ENCODE measurements around the gene VASH2. TPM values are rescaled to one million over a fixed set of nuclear protein-coding genes. Genes with fewer than 3 reads are reported as not detected.

VASH2 gene
- total and polyA plus RNA-seq, 2 donors (not counting 1 experiment from before 2014, with no cell fraction given), result 0.17 to 0.22 TPM

DNA sequence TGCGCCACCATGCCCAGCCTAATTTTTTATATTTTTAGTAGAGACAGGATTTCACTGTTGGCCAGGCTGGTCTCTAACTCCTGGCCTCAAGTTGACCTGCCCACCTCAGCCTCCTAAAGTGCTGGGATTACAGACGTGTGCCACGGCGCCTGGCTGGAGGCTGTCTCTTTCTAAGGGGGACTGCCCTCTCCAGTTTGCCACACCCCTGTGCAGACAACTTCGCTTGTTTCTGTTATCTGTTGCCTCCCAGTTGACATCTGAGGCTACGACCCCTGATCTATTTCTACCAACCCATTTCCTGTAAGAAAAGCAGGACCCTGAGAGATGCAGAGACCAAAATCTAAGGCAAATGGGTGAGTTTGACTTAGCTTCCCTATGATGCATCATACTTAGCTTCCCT, 24.0 kb upstream of the VASH2 start:
- no peak overlapping the region for H3K9ac ChIP-seq (ENCODE audit: insufficient read depth, low read length)
- no peak for TF ChIP-seq EZH2 (IDR thresholded peaks at IDR 0.05; ENCODE audit: low read length, missing control alignments)
- TF ChIP-seq, protein P1, sequence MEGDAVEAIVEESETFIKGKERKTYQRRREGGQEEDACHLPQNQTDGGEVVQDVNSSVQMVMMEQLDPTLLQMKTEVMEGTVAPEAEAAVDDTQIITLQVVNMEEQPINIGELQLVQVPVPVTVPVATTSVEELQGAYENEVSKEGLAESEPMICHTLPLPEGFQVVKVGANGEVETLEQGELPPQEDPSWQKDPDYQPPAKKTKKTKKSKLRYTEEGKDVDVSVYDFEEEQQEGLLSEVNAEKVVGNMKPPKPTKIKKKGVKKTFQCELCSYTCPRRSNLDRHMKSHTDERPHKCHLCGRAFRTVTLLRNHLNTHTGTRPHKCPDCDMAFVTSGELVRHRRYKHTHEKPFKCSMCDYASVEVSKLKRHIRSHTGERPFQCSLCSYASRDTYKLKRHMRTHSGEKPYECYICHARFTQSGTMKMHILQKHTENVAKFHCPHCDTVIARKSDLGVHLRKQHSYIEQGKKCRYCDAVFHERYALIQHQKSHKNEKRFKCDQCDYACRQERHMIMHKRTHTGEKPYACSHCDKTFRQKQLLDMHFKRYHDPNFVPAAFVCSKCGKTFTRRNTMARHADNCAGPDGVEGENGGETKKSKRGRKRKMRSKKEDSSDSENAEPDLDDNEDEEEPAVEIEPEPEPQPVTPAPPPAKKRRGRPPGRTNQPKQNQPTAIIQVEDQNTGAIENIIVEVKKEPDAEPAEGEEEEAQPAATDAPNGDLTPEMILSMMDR (conservative IDR thresholded peaks at IDR 0.05 in 1 of 2, IDR thresholded peaks at IDR 0.05 in 1 of 2; ENCODE audit: low read depth in 1 of 2, low read length in 2 of 2), result no peak
- H2AFZ ChIP-seq (ENCODE audit: low read length), result no peak overlapping the region
- no peaks in the 10 kb centered on the region for H3K79me2 ChIP-seq (ENCODE audit: control insufficient read depth, insufficient read depth, low read length)
- H3K9me3 ChIP-seq (ENCODE audit: control insufficient read depth, insufficient read depth, low read depth, low read length), result no peaks in the 10 kb centered on the region
- DNase-seq (ENCODE audit: low read depth in 2 of 2), result no peak
- no peak overlapping the region for H3K4me2 ChIP-seq (ENCODE audit: extremely low read depth, insufficient read depth, low read length)
- peaks cover 3% of the 10 kb centered on the region for H3K27me3 ChIP-seq (ENCODE audit: control insufficient read depth, insufficient read depth, low read length)
- H3K36me3 ChIP-seq (ENCODE audit: control insufficient read depth, insufficient read depth, low read length), result no peaks in the 10 kb centered on the region
- peaks cover 5% of the 10 kb centered on the region for H3K4me1 ChIP-seq (ENCODE audit: control insufficient read depth, extremely low read depth, insufficient read depth, low read length)
- no peak overlapping the region for H3K27ac ChIP-seq (ENCODE audit: insufficient read depth, low read length)
- no peak overlapping the region for H3K4me3 ChIP-seq (replicated peaks in 1 of 4; ENCODE audit: control extremely low read depth in 1 of 4, insufficient read depth in 1 of 4, low read depth in 3 of 4, low read length in 4 of 4)
- H4K20me1 ChIP-seq (ENCODE audit: control insufficient read depth, extremely low read depth, insufficient read depth, low read length), result no peaks in the 10 kb centered on the region

DNA sequence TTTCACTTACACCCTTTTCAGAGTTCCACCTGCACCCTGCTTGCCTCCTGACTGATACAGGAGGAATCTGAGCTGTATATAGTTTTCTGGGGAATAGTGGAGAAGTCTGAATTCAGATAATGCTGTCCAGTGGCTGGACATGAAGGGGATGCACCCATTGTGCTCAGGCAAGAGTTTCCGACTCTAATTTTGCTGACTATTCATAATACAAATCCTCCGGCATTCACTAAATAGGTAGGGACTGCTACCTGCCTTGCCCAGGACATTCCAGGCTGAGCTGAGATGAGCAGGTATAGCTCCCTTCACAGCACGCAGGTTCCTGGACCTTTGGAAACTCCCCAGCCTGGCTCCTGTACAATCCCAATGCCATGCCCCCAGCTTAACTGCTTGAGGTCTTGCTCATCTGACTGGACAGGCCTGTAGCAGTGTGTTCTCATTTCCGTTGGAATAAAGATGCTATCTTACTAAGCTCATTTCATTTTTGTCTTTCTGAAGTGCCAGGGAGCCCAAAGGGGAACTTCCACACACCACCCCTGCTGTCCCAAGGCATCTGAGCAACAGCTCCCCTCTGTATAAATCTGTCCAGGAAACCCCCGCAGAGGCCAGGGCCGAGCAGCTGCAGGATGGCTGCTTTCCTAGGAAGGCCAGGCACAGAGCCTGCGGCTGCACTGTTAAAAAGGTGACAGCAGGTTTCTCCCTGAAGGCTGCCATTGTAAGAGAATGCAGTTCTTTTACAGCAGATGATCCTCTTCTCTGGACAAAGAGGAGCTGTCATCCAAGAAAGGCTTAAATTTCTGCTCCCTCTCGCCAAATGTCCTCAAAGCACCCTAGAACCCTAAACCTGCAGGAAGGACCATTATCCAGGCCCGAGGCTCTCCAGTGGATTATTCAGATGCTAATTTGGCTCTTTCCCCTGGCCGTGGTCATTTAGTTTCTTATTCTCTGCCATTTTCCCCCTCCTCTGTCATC, 21.7 kb upstream of the VASH2 start:
- H3K36me3 ChIP-seq (ENCODE audit: control insufficient read depth, insufficient read depth, low read length), result no peaks in the 10 kb centered on the region
- TF ChIP-seq, protein P1 (conservative IDR thresholded peaks at IDR 0.05 in 1 of 2, IDR thresholded peaks at IDR 0.05 in 1 of 2; ENCODE audit: low read depth in 1 of 2, low read length in 2 of 2), result no peak
- TF ChIP-seq EZH2 (IDR thresholded peaks at IDR 0.05; ENCODE audit: low read length, missing control alignments), result no peak
- H3K4me2 ChIP-seq (ENCODE audit: extremely low read depth, insufficient read depth, low read length), result no peak overlapping the region
- H3K4me1 ChIP-seq (ENCODE audit: control insufficient read depth, extremely low read depth, insufficient read depth, low read length), result peaks cover 5% of the 10 kb centered on the region
- no peaks in the 10 kb centered on the region for H3K9me3 ChIP-seq (ENCODE audit: control insufficient read depth, insufficient read depth, low read depth, low read length)
- DNase-seq (ENCODE audit: low read depth in 2 of 2), result peak in 1 of 2 donors; percentile 41
- no peaks in the 10 kb centered on the region for H3K27me3 ChIP-seq (ENCODE audit: control insufficient read depth, insufficient read depth, low read length)
- no peak overlapping the region for H2AFZ ChIP-seq (ENCODE audit: low read length)
- H3K4me3 ChIP-seq (replicated peaks in 1 of 4; ENCODE audit: control extremely low read depth in 1 of 4, insufficient read depth in 1 of 4, low read depth in 3 of 4, low read length in 4 of 4), result no peak overlapping the region
- H3K27ac ChIP-seq (ENCODE audit: insufficient read depth, low read length), result no peak overlapping the region
- H3K9ac ChIP-seq (ENCODE audit: insufficient read depth, low read length), result no peak overlapping the region
- no peaks in the 10 kb centered on the region for H3K79me2 ChIP-seq (ENCODE audit: control insufficient read depth, insufficient read depth, low read length)
- H4K20me1 ChIP-seq (ENCODE audit: control insufficient read depth, extremely low read depth, insufficient read depth, low read length), result no peaks in the 10 kb centered on the region

DNA sequence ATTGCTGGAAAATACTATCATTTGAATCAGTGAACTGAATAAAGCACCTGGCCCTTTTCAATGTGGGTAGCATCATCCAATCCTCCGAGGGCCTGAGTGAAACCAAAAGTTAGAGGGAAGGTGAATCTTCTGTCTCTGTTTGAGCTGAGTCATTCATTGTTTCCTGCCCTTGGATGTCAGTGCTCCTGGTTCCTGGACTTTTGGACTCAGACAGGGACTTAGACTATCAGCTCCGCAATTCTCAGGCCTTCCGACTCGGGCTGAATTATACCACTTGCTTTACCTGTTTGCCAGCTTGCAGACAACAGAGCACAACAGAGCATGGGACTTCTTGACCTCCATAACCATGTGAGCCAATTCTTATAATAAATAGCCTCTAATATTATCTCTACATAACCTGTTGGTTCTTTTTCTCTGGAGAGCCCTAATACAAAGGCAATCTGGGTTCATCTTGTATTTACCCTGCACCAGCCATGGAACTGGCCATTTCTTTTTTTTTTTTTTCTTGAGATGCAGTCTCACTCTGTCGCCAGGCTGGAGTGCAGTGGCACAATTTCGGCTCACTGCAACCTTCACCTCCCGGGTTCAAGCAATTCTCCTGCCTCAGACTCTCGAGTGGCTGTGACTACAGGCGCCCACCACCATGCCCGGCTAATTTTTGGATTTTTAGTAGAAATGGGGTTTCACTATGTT, 19.2 kb upstream of the VASH2 start:
- Histone ChIP-seq H3K79me2 (ENCODE audit: control insufficient read depth, insufficient read depth, low read length) (no peaks in the 10 kb centered on the region), H3K9me3 (ENCODE audit: control insufficient read depth, insufficient read depth, low read depth, low read length) (no peaks in the 10 kb centered on the region), H4K20me1 (ENCODE audit: control insufficient read depth, extremely low read depth, insufficient read depth, low read length) (no peaks in the 10 kb centered on the region), H3K4me3 (replicated peaks in 1 of 4; ENCODE audit: control extremely low read depth in 1 of 4, insufficient read depth in 1 of 4, low read depth in 3 of 4, low read length in 4 of 4) (no peak overlapping the region), H3K27ac (ENCODE audit: insufficient read depth, low read length) (no peak overlapping the region), H3K4me1 (ENCODE audit: control insufficient read depth, extremely low read depth, insufficient read depth, low read length) (no peaks in the 10 kb centered on the region), H2AFZ (ENCODE audit: low read length) (no peak overlapping the region), H3K36me3 (ENCODE audit: control insufficient read depth, insufficient read depth, low read length) (no peaks in the 10 kb centered on the region), H3K4me2 (ENCODE audit: extremely low read depth, insufficient read depth, low read length) (no peak overlapping the region), H3K27me3 (ENCODE audit: control insufficient read depth, insufficient read depth, low read length) (peaks cover 2% of the 10 kb centered on the region), H3K9ac (ENCODE audit: insufficient read depth, low read length) (no peak overlapping the region)
- DNase-seq (ENCODE audit: low read depth in 2 of 2), result no peak
- TF ChIP-seq, protein P1 (conservative IDR thresholded peaks at IDR 0.05 in 1 of 2, IDR thresholded peaks at IDR 0.05 in 1 of 2; ENCODE audit: low read depth in 1 of 2, low read length in 2 of 2), result no peak
- TF ChIP-seq EZH2 (IDR thresholded peaks at IDR 0.05; ENCODE audit: low read length, missing control alignments), result no peak

Data from fibroblast of lung (primary cell).